IMR-90 (cell line): ENCODE results near the gene EFHC1. TPM values are rescaled to one million over a fixed set of nuclear protein-coding genes. Genes with fewer than 3 reads are reported as not detected.

ENCODE experiments used
- ATAC-seq: fragments of 200-7000 bp; cut with Tn5 transposase; 2 replicates; pipeline ENCODE4 v1.9.1; 2020; ENCODE audit warnings: low read depth, mild to moderate bottlenecking, moderate library complexity
- BruUV-seq: library from RNA; stranded (reverse); fragments of 400-500 nt; replicated peaks from 2 replicates; lab custom pipeline; 2021; lab: Mats Ljungman, UMichigan
- CTCF ChIA-PET: fragments of 300-600 bp; formaldehyde crosslinking; extraction: SDS; loops from one replicate; lab custom pipeline; 2021; ENCODE audit warnings: antibody characterized with exemption; lab: Yijun Ruan, JAX
- POLR2A ChIA-PET: fragments of 300-600 bp; sonication (Branson Sonifier 250); formaldehyde crosslinking; loops from one replicate; lab custom pipeline; 2022; ENCODE audit warnings: antibody characterized with exemption; ENCODE audit not compliant: unreplicated experiment; lab: Charles Lee
- DNase-seq: peaks from one replicate; pipeline ENCODE4 v3.0.0; 2013
- H2AFZ ChIP-seq: replicated peaks from 2 replicates; pipeline ENCODE3; 2013; ENCODE audit warnings: low read length, mild to moderate bottlenecking; ENCODE audit not compliant: poor library complexity
- H2AK5ac ChIP-seq: 2 replicates; pipeline ENCODE4 v1.6.1; 2013; ENCODE audit warnings: low read depth, low read length, inconsistent platforms
- H2AK9ac ChIP-seq: replicated peaks from 2 replicates; pipeline ENCODE3; 2013; ENCODE audit warnings: mild to moderate bottlenecking, low read depth, low read length, moderate library complexity; ENCODE audit not compliant: poor library complexity
- H2BK120ac ChIP-seq: 2 replicates; pipeline ENCODE4 v1.6.1; 2013; ENCODE audit warnings: low read depth, low read length, inconsistent platforms
- H2BK15ac ChIP-seq: 3 replicates; pipeline ENCODE4 v1.6.1; 2013; ENCODE audit warnings: low read depth, low read length, inconsistent platforms
- H2BK20ac ChIP-seq: 2 replicates; pipeline ENCODE4 v1.6.1; 2013; ENCODE audit warnings: low read depth, mild to moderate bottlenecking, inconsistent platforms, low read length, moderate library complexity
- H2BK5ac ChIP-seq: 2 replicates; pipeline ENCODE4 v1.6.1; 2013; ENCODE audit warnings: mild to moderate bottlenecking, low read depth, low read length, inconsistent platforms; ENCODE audit not compliant: poor library complexity, severe bottlenecking
- H3K14ac ChIP-seq: replicated peaks from 2 replicates; pipeline ENCODE4 v1.6.1; 2013; ENCODE audit warnings: low read depth, low read length, inconsistent platforms
- H3K18ac ChIP-seq: 2 replicates; pipeline ENCODE4 v1.6.1; 2013; ENCODE audit warnings: low read depth, low read length, control low read depth
- H3K23ac ChIP-seq: 2 replicates; pipeline ENCODE4 v1.6.1; 2013; ENCODE audit warnings: low read depth, low read length, inconsistent platforms
- H3K27ac ChIP-seq: 2 replicates; pipeline ENCODE4 v1.5.1; 2013; ENCODE audit warnings: mild to moderate bottlenecking, control low read depth, low read length; ENCODE audit not compliant: insufficient read depth
- H3K27me3 ChIP-seq: 2 replicates; pipeline ENCODE4 v1.6.1; 2013; ENCODE audit warnings: low read length; ENCODE audit not compliant: control insufficient read depth, insufficient read depth
- H3K36me3 ChIP-seq: 2 replicates; pipeline ENCODE4 v1.6.1; 2013; ENCODE audit warnings: low read length, mixed read lengths; ENCODE audit not compliant: control insufficient read depth, insufficient read depth
- H3K4ac ChIP-seq: 2 replicates; pipeline ENCODE4 v1.6.1; 2013; ENCODE audit warnings: low read depth, low read length, inconsistent platforms
- H3K4me1 ChIP-seq: 2 replicates; pipeline ENCODE4 v1.6.1; 2013; ENCODE audit warnings: low read length, mixed read lengths; ENCODE audit not compliant: control insufficient read depth, insufficient read depth
- H3K4me2 ChIP-seq: 2 replicates; pipeline ENCODE4 v1.6.1; 2013; ENCODE audit warnings: low read depth, mild to moderate bottlenecking, control low read depth, low read length, moderate library complexity
- H3K4me3 ChIP-seq: 2 replicates; pipeline ENCODE4 v1.5.1; 2013; ENCODE audit warnings: low read depth, mild to moderate bottlenecking, control low read depth, low read length, moderate library complexity; ENCODE audit not compliant: insufficient read depth
- H3K56ac ChIP-seq: 2 replicates; pipeline ENCODE4 v1.6.1; 2013; ENCODE audit warnings: low read length, inconsistent platforms; ENCODE audit not compliant: insufficient read depth; ENCODE audit errors: extremely low read depth
- H3K79me1 ChIP-seq, 2 experiments: 2 replicates each; pipeline ENCODE4 v1.6.1; 2013; ENCODE audit warnings: low read length in 2 of 2, inconsistent platforms in 1 of 2, low read depth in 1 of 2
- H3K9ac ChIP-seq: 2 replicates; pipeline ENCODE4 v1.6.1; 2013; ENCODE audit warnings: low read depth, low read length, control low read depth
- H3K9me1 ChIP-seq: 2 replicates; pipeline ENCODE4 v1.6.1; 2013; ENCODE audit warnings: low read length, inconsistent platforms; ENCODE audit not compliant: insufficient read depth
- H3K9me3 ChIP-seq: 2 replicates; pipeline ENCODE4 v1.6.1; 2013; ENCODE audit warnings: low read length; ENCODE audit not compliant: control insufficient read depth, insufficient read depth
- H4K20me1 ChIP-seq: 2 replicates; pipeline ENCODE4 v1.6.1; 2013; ENCODE audit warnings: low read length, inconsistent platforms; ENCODE audit not compliant: insufficient read depth
- H4K5ac ChIP-seq: 2 replicates; pipeline ENCODE4 v1.6.1; 2013; ENCODE audit warnings: mild to moderate bottlenecking, low read depth, low read length, control low read depth
- H4K8ac ChIP-seq, 2 experiments: 2 replicates each; pipeline ENCODE4 v1.6.1; 2013; ENCODE audit warnings: low read depth in 2 of 2, low read length in 2 of 2, control low read depth in 1 of 2, inconsistent platforms in 1 of 2
- H4K91ac ChIP-seq: 2 replicates; pipeline ENCODE4 v1.6.1; 2013; ENCODE audit warnings: low read depth, low read length, inconsistent platforms; ENCODE audit not compliant: insufficient read depth
- BHLHE40 ChIP-seq: fragments of 150-350 bp; IDR thresholded peaks from 2 replicates; pipeline ENCODE4 v1.6.1; 2016; ENCODE audit warnings: mild to moderate bottlenecking, low read depth, low read length
- CHD1 ChIP-seq: IDR thresholded peaks from 2 replicates; pipeline ENCODE4 v1.6.1; 2012; ENCODE audit warnings: low read depth, low read length, improper control_type of control experiment
- NFE2L2 ChIP-seq: fragments of 150-350 bp; IDR thresholded peaks from 2 replicates; pipeline ENCODE4 v1.6.1; 2016; ENCODE audit warnings: low read depth, mild to moderate bottlenecking, low read length
- RFX5 ChIP-seq: IDR thresholded peaks from 2 replicates; pipeline ENCODE4 v1.8.0; 2012; ENCODE audit warnings: low read depth, mild to moderate bottlenecking, low read length, moderate library complexity
- WGBS, 2 experiments: methylation state at CpG; one replicate each; pipeline versions ENCODE4 v1.1.5 to v1.1.7; 2013; ENCODE audit warnings: missing lambda C conversion rate in 2 of 2; ENCODE audit not compliant: insufficient read length in 1 of 2; ENCODE audit errors: extremely low coverage in 2 of 2; 5-methylcytosine and 5-hydroxymethylcytosine counted together
- dilution Hi-C: fragments of 300-500 bp; cut with HindIII; formaldehyde crosslinking; loops from one replicate; pipeline ENCODE4 v1.14.3; 2018; ENCODE audit warnings: low sequenced_read_pairs; ENCODE audit not compliant: unreplicated experiment
- in situ Hi-C: fragments of 300-500 bp; cut with MboI; formaldehyde crosslinking; loops from 3 replicates; pipeline ENCODE4 v1.14.3; 2019; ENCODE audit warnings: low sequenced_read_pairs, inconsistent platforms, mixed read lengths
- intact Hi-C: fragments of 100-400 bp; cut with micrococcal nuclease; formaldehyde crosslinking; loops from 2 replicates; pipeline ENCODE4 v1.10.0; 2022
- polyA plus RNA-seq, 3 experiments: library from polyadenylated mRNA; depleted of rRNA; stranded (reverse); fragments of >200 nt; gene quantifications; 2 replicates each; pipeline ENCODE4 v1.2.3, GENCODE V29; 2012; ENCODE audit warnings: low replicate concordance in 1 of 3
- total RNA-seq: library from RNA; depleted of rRNA; stranded (reverse); fragments of >200 nt; gene quantifications from 2 replicates; pipeline ENCODE4 v1.2.3, GENCODE V29; 2012

Gene EFHC1
- total and polyA plus RNA-seq, 2 of the 4 experiments (the other 2 are of a cell fraction): 14.0 to 23.0 TPM

- Histone ChIP-seq H2BK20ac (peak overlapping the region; percentile 9; the same call in 1 of the 2 replicates), H3K36me3 (peaks cover 9% of the 10 kb centered on the region; the same call in 1 of the 2 replicates), H4K5ac (peak overlapping the region; percentile 19; the same call in 1 of the 2 replicates), H3K4me3 (no peak overlapping the region), H3K27ac (peak overlapping the region; percentile 28), H3K79me1 (peaks cover 35 to 94% of the 10 kb centered on the region in 2 experiments; a peak in 3 of 4 replicates), H3K4ac (peak overlapping the region; percentile 98), H3K9me3 (no peaks in the 10 kb centered on the region), H3K9ac (no peak overlapping the region), H2BK15ac (peak overlapping the region; percentile 42; the same call in 2 of the 3 replicates), H4K91ac (peak overlapping the region; percentile 48), H3K9me1 (peaks cover 69% of the 10 kb centered on the region), H3K4me1 (peaks cover 70% of the 10 kb centered on the region), H2BK120ac (peak overlapping the region; percentile 76; the same call in 1 of the 2 replicates), H3K4me2 (peak overlapping the region; percentile 39), H3K14ac (peak overlapping the region; percentile 8; the same call in 1 of the 2 replicates), H2AFZ (peak overlapping the region; percentile 35), H3K18ac (peak overlapping the region; percentile 30; the same call in 1 of the 2 replicates), H2BK5ac (peak overlapping the region; percentile 97), H4K8ac (peak overlapping the region; percentile 33 to 69), H2AK5ac (peak overlapping the region; percentile 82), H3K27me3 (no peaks in the 10 kb centered on the region), H4K20me1 (peaks cover 39% of the 10 kb centered on the region), H3K56ac (no peak overlapping the region), H3K23ac (peak overlapping the region; percentile 72), H2AK9ac (peak overlapping the region; percentile 38)
- ChIA-PET CTCF (interaction anchor here (1.1 kb wide), 1 partner anchor 12 kb away, joined by 3 read pairs; no protein-coding TSS in a partner anchor), POLR2A (interaction anchor here (0.6 kb wide), 1 partner anchor 23 kb away, joined by 3 read pairs; no protein-coding TSS in a partner anchor)
- in situ Hi-C loops: no loop called here
- TF ChIP-seq CHD1 (no peak), RFX5 (no peak), NFE2L2 (no peak), BHLHE40 (peak; percentile 86)
- no TSS peak for BruUV-seq
- 52% methylated on average over 6 of the region's 9 CpGs; no CpG with 5 or more reads in 1 of the 2 experiments for WGBS, 2 experiments
- ATAC-seq (no peak), DNase-seq (peak; percentile 75)
- intact Hi-C loops: no loop called here
- dilution Hi-C loops: no loop called here
These were observed 127.7 kb downstream of the EFHC1 start for GRCh38 chr6:52547647-52548352.
